NCI-H2171 treated with DMSO at 0.1 percent for 48 hours (cell line): ENCODE data around the gene BMP7.

Source experiments
- DNase-seq: peaks from one replicate; lab custom pipeline; 2025; lab: John Stamatoyannopoulos, UW

Gene BMP7

GRCh38 chr20:57189713-57190112, 76.7 kb downstream of the BMP7 start:
- no peak for DNase-seq

GRCh38 chr20:57188576-57189079, 77.8 kb downstream of the BMP7 start:
- no peak for DNase-seq

GRCh38 chr20:57188056-57188455, 78.4 kb downstream of the BMP7 start:
- DNase-seq = no peak

GRCh38 chr20:57187068-57187634, 79.3 kb downstream of the BMP7 start:
- DNase-seq = no peak

GRCh38 chr20:57186192-57186591, 80.2 kb downstream of the BMP7 start:
- no peak for DNase-seq

GRCh38 chr20:57185188-57185743, 81.2 kb downstream of the BMP7 start:
- DNase-seq = no peak

- DNase-seq = no peak
Measured at GRCh38 chr20:57183457-57184009, 82.9 kb downstream of the BMP7 start.

- DNase-seq = no peak
Measured at GRCh38 chr20:57181639-57182038, 84.8 kb downstream of the BMP7 start.

GRCh38 chr20:57180954-57181353, 85.5 kb downstream of the BMP7 start:
- no peak for DNase-seq

- no peak for DNase-seq
Measured at GRCh38 chr20:57180387-57180786, 86.1 kb downstream of the BMP7 start.

GRCh38 chr20:57179265-57179664, 87.2 kb downstream of the BMP7 start:
- no peak for DNase-seq

- DNase-seq = no peak
Measured at GRCh38 chr20:57178582-57179111, 87.8 kb downstream of the BMP7 start.

GRCh38 chr20:57177636-57178280, 88.7 kb downstream of the BMP7 start:
- no peak for DNase-seq

- DNase-seq = no peak
Measured at GRCh38 chr20:57176842-57177241, 89.6 kb downstream of the BMP7 start.

- DNase-seq = no peak
Measured at GRCh38 chr20:57175397-57176010, 90.9 kb downstream of the BMP7 start.

GRCh38 chr20:57174737-57175136, 91.7 kb downstream of the BMP7 start:
- DNase-seq = no peak

- no peak for DNase-seq
Measured at GRCh38 chr20:57173986-57174385, 92.5 kb downstream of the BMP7 start.

- no peak for DNase-seq
Measured at GRCh38 chr20:57173041-57173440, 93.4 kb downstream of the BMP7 start.

GRCh38 chr20:57170343-57170742, 96.1 kb downstream of the BMP7 start:
- DNase-seq = no peak

- no peak for DNase-seq
Measured at GRCh38 chr20:57169162-57169561, 97.3 kb downstream of the BMP7 start.

GRCh38 chr20:57167971-57168701, 98.3 kb downstream of the BMP7 start:
- no peak for DNase-seq

GRCh38 chr20:57167292-57167655, 99.2 kb downstream of the BMP7 start:
- no peak for DNase-seq
